ENCODE results near the gene EPHA2.

Gene EPHA2

DNA sequence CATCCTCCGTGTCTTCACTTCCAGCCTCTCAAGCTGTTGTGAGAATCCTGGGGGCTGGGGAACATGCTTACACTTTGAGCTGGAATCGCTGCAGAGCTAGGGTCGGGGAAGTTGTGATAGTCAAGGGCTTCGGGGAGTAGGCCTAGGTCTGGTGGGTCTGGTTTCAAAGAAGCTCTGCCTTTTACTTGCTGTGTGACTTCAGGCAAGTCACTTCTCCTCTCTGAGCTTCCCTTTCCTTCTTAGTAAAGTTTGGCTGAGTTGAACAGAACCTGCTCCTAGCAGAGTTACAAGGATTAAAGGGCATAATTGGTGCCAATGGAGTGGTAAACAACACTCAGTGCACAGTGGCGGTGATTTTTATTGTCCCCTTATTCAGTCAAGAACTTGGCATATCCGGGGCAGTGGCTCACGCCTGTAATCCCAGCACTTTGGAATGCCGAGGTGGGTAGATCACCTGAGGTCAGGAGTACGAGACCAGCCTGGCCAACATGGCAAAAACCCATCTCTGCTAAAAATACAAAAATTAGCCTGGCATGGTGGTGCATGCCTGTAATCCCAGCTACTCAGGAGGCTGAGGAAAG is 30.9 kb upstream of the EPHA2 start:
- in situ Hi-C loops (cut with MboI; ENCODE audit: low sequenced_read_pairs): loop anchor here (5.0 to 25.0 kb wide), 2 partner anchors 104 to 374 kb away; partner anchors contain the start of gene UQCRHL

GRCh38 chr1:16184557-16185303 is 28.9 kb upstream of the EPHA2 start:
- in situ Hi-C loops (cut with MboI; ENCODE audit: low sequenced_read_pairs): loop anchor here (5.0 to 25.0 kb wide), 2 partner anchors 102 to 372 kb away; partner anchors contain the start of gene UQCRHL

DNA sequence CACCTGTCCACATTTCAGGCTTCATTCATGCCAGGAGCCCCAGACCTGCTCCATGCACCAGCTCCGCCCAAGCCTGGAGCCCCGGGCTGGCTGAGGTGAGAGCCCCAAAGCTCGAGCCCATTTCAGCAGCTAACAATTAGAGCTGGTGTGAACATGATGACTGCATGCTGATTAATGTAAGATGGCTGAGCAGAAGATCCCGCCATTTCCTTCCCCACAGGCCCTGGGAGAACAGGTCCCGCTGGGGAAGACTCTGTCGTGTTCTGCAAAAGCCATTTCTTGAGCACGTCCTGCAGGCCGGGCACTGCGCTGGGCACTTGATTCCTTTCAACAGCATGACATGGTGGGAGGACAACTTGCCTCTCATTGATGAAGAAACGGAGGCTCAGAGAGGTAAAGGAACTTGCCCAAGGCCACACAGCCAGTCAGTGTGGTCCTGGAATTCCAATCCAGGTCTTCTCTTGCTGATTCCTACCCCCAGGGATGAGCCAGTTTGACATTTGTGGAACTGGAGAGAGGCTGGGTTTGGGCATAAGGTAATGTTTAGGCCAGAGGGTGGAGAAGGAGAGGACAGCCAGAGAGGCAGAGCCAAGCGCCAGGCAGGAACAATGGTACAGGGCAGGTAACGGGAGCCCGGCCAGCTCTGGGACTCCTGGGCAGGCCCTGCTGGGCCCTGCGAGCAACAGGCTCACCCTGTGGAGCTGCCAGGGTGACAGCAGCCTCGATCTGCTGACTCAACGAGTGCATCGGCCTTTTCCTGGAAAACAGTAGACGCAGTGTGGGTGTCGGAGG is 28.1 kb upstream of the EPHA2 start:
- in situ Hi-C loops (cut with MboI; ENCODE audit: low sequenced_read_pairs): loop anchor here (25.0 kb wide), 1 partner anchor 372 kb away; the partner anchor contains the start of gene UQCRHL

- in situ Hi-C loops (cut with MboI; ENCODE audit: low sequenced_read_pairs): loop anchor here (25.0 kb wide), 1 partner anchor 371 kb away; the partner anchor contains the start of gene UQCRHL
Observed at GRCh38 chr1:16183179-16183578, 27.3 kb upstream of the EPHA2 start.

DNA sequence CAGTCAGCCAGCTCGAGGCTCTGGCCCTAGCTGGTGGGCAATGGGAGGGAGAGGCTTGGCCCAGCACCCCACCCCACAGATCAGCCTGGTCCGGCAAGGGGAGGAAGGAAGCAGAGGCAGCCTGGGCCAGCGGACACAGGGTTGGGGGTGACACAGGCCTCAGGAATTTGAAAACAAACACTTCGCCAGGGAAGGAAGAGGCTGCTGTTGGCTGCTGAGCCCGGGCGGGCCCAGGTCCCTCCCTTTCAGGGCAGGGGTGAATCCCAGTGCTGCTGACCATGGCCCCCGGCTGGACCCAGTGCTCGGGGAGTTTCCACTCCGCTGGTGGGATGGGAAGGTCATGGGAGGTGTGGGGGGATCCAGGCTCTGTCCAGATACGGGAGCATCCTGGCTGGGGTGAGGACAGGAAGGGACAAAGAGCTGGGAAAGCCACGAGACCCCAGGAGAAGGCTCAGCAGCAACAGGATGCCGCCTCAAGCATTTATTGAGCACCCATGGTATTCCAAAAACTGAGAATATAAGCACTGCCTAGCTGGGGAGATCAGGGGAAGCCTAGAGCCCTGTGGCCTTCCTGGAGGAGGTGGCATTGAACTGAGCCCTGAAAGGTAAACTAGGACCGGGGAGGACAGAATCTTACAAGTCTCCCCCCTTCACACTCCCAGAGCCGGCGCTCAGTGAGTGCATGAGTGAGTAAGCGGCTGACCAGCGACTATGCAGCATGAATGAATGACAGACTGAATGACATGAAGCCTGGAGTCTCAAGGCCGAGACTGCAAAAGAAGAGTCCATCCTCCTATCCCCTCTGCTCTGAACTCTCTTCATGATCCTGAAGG is 26.2 kb upstream of the EPHA2 start:
- in situ Hi-C loops (cut with MboI; ENCODE audit: low sequenced_read_pairs): loop anchor here (25.0 kb wide), 1 partner anchor 370 kb away; the partner anchor contains the start of gene UQCRHL

- in situ Hi-C loops (cut with MboI; ENCODE audit: low sequenced_read_pairs): loop anchor here (25.0 kb wide), 1 partner anchor 368 kb away; the partner anchor contains the start of gene UQCRHL
Observed at GRCh38 chr1:16180291-16180824, 24.5 kb upstream of the EPHA2 start.

- in situ Hi-C loops (cut with MboI; ENCODE audit: low sequenced_read_pairs): loop anchor here (25.0 kb wide), 1 partner anchor 367 kb away; the partner anchor contains the start of gene UQCRHL
Observed at GRCh38 chr1:16178596-16179497, 23.0 kb upstream of the EPHA2 start.

DNA sequence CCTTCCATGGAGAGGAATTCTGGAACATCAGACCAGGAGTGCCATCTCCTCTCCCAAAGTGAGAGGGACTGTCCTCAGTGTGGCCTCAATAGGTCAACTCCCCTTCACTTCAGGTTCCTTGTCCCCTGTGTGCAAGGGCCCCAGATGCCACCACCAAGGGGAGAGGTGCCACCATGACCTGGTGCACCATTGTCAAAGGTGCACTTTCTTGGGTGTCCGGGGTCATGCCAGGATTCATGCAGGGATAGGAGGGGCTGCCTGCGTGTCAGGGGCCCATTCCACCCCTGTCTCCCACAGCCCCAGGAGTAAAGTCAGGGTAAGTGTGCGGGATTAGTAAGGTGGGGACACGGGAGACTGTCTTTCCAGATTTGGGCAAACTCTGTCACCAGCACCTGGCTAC is 21.4 kb upstream of the EPHA2 start:
- in situ Hi-C loops (cut with MboI; ENCODE audit: low sequenced_read_pairs): loop anchor here (25.0 kb wide), 1 partner anchor 365 kb away; the partner anchor contains the start of gene UQCRHL

DNA sequence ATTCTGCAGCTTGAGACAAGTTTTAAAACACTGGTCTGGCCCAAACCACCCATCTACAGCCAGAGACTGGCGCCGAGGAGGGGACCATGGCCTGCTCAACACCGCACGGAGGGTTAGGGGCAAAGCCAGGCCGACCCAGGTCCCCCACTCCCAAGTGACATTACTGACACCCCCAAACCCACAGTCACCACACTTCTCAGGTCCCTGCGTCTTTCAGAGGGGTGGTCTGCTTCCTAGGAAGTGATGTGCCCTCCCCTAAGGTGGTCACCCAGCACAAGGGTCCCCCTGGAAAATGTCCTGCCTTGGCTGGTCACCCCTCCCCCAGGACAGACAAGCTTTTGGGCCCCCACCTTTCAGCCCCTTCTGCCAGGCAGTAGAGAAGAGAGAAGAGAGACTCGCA is 20.8 kb upstream of the EPHA2 start:
- in situ Hi-C loops (cut with MboI; ENCODE audit: low sequenced_read_pairs): loop anchor here (25.0 kb wide), 1 partner anchor 364 kb away; the partner anchor contains the start of gene UQCRHL

DNA sequence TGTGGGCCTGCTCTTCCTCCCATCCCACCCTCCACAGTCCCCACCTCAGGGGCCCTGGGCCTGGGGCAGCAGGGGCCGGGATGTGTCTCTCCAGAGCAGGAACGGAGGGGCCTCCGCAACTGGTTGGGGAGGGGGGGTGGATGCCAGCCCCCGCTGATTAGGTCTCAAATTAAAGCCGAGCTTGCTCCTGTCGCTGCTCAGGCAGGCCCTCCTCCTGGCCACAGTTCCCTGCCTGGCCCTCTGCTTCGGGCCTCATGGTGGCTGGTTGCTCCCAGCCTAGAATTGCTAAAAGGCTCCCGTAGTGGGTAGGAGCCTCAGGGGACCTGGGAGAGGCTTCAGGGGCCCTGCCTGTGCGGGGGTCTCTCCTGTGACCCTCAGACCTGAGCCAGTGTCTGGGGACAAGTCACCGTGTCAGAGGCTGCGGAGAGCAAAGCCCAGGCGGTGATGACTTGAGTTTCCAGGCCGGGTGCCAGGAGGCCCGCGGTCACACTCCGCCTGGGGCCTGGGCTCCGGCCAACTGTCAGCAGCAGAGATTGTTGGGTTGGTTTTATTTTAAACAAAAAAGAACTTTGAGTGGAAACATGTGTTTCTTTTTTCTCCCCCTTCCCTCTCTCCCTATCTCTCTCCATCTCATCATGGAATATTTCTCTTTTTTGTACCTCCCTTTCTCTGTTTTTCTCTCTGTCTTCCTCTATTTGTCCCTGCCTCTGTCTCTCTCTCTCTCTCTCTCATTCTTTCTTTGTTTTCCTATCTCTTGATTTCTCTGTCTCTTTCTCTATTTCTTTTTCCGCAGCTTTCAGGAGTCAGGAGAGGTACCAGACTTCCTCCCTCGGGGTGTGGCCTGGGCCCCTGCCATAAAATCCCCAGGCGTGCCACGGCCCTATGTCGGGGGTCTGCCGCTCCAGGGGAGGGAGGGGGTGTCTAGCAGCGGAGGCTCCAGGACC is 20.0 kb upstream of the EPHA2 start:
- in situ Hi-C loops (cut with MboI; ENCODE audit: low sequenced_read_pairs): loop anchor here (25.0 kb wide), 1 partner anchor 364 kb away; the partner anchor contains the start of gene UQCRHL

DNA sequence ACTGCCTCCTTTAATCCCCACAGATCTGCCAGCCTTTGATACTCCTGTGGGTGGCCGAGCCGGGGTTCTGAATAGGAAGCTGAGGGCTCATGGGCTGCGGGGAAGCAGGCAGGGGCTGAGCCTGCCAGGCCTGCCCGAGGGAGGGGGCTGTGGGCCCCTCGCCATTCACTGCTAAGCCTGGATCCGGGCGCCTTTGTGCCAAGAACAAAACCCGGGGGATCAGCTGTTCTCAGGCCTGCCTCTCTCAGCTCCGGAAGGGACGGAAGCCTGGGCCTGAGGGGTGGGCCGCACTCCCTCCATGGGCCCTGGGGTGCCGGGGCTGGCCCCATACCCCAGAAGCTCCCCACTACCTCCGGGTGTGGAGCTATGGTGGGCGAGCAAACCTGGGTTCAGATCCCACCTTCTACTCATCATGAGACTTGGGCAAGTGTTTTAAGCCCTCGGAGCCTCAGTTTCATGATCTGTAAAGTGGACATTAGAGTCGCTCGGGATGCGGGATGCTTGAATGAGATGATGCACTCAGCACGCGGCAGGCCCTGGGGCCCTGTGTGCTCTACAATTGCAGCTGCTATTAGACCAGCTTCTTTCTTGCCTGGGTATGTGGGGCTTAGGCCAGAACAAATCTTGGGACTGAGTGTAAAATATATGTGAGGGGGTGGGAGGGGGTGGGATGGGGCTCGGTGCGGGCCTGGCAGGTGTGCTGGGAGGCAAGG is 19.2 kb upstream of the EPHA2 start:
- in situ Hi-C loops (cut with MboI; ENCODE audit: low sequenced_read_pairs): loop anchor here (25.0 kb wide), 1 partner anchor 363 kb away; the partner anchor contains the start of gene UQCRHL

GRCh38 chr1:16174261-16174868 is 18.5 kb upstream of the EPHA2 start:
- in situ Hi-C loops (cut with MboI; ENCODE audit: low sequenced_read_pairs): no loop called here

DNA sequence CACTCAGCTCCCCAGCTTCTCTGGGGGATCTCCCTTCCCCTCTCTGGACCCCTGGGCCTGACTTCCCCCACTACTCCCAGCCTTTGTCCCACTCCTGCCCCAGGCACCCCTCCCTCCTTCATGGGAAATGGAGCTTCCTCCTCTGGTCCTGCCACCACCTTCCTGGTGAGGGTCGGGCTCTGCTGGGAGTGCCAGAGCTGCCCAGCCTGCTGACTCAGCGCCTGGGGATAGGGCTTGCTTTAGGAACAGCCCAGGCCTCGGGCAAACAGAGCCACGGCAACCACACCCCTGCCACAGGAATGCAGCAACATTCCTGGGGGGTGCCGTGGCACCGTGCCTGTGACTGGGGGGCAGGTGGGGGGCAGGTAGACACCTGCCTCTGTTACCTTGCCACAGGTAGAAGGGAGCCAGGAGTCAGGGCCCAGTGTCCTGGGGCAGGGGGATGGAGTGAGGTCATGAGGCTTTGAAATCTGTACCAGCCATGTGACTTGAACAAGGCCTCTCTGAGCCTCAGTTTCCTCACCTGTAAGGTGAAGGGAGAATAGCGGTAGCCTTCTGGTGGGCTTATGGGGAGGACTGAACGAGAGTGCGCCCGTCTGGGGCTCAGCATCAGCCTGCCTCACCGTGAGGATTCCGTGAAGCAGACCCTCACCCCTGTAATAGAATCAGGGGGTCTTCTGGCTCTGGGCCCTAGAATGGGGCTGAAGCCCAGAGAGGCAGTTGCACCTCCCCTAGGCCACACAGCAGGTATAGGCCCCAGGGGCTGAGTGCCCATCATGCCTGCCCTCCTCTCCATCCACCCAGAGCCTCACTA is 17.8 kb upstream of the EPHA2 start:
- in situ Hi-C loops (cut with MboI; ENCODE audit: low sequenced_read_pairs): no loop called here

DNA sequence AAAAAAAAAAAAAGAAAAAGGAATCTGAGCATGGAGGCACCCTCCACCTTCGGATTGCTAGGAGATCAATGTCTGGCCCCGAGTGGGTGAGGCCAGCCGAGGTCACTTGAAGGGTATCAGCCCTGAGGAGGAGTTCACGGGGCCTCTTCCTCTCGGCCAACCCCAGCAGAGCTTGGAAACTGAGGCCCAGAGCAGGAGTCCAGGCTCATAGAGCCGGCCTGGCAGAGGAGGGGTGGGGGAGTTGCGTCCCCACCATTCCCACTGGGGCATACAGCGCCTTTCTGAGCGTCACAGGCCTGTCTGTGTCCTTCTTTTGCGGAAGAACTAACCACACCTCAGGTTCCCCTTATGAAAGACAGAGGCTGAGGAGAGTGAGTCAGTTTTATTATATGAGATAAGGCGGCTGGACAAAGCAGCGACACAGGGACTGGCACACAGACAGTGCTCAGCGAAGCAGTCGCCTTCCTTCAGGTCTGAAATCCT is 17.1 kb upstream of the EPHA2 start:
- in situ Hi-C loops (cut with MboI; ENCODE audit: low sequenced_read_pairs): no loop called here

DNA sequence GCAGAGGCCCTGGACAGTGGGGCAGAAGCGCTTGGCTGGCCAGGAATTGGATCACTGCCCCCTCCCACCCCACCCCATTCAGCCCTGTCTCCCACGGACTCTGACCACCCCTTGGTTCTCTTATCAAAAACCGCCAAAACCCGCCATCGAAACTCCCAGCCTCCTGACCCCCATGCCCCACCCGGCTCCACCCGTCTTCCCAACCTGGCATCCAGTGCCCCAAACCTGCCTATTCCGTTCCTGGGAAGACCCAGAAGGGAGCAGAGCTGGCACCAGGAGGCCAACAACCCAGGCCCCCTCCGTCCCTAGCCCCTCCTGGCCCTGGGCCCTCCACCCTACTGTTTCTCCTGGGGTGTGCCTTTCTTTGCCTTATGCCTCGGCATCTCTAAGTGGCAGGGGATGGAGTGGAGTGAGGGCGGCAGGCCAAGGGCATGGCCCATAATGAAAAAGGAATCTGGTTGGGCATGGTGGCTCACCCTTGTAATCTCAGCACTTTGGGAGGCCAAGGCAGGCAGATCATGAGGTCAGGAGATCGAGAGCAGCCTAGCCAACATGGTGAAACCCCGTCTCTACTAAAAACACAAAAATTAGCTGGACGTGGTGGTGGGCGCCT is 16.5 kb upstream of the EPHA2 start:
- in situ Hi-C loops (cut with MboI; ENCODE audit: low sequenced_read_pairs): no loop called here

Data from HL-60/S4 (cell line).